SK-N-DZ (cell line): ENCODE measurements around the gene ACAD10.

Experiments used
- small RNA-seq, 2 experiments: library from RNA; depleted of rRNA; stranded (forward); fragments of <200 nt; gene quantifications; one replicate each; pipeline ENCODE3, GENCODE V24; 2014

Gene ACAD10

Small RNA genes lying within 50 kb of the gene (small RNA-seq; reads per million reads assigned to genes)
- gene MIR6761: 0 to 0.04 reads per million in 2 experiments
